COLO668 (cell line): ENCODE data around the gene HOXC5.
"Not testable (repeated sequence)": the region's sequence is repeated elsewhere in the genome, so short reads cannot be mapped to it uniquely, and the experiment has no call there.

ENCODE experiments used
- DNase-seq: peaks from one replicate; lab custom pipeline; 2025; ENCODE audit not compliant: unreplicated experiment; lab: John Stamatoyannopoulos, UW

HOXC5 gene

DNA sequence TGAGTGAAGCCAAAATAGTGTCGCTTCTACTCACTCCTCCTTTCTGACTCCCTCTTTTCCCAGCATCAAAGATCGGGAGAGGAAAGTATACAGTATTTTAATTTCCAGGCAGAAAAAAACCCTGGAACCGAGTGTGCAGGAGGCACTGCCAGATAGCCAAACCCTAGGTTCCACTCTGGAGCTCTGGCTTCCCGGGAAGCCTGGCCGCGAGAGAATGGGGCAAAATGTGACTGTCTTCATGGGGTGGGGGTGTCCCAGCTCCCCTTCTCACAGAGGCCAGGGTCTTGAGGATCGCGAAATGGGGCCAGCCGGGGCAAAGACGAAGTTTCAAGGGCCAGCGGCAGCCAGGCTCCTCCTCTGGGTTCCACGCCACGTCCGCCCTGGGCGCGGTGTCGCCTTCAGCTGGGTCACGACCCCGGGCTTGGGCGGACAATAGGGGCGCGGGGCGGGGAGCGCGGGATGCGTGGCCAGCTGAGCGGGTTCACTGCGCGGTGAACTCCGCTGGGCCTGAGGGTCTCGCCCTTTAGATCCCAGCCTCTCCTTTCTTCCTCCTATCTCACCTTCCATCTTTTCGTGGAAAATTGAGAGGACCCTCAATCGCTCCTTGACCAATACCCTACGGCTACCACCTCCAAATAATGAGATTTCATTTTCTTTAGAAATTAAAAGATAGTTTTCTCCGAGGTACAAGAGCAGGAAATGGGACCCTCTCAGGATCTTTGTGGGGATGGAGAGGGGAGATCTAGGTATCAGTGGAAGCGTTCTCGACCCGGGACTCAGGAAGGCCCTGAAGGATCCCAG is 27.5 kb downstream of the HOXC5 start:
- no peak for DNase-seq

- DNase-seq = no peak
Measured at GRCh38 chr12:54060975-54061778, 28.3 kb downstream of the HOXC5 start.

DNA sequence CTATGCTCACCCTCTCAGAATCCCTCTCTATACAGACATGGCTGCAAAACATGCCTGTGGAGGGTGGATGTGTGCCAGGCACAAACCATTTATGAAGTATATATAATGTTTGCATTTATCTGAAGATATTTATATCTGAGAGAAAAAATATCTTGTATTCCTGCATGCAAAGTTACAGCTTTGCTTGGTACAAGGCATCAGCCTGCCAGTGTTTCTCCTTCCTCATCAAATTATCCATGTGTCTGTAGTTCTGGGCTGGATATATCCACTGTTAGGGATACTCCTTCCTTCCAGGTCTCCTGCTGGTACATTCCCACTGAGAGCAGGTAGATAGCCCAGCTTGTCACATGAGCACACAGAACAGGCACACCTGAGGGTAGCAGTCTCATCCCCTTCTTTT is 32.8 kb downstream of the HOXC5 start:
- DNase-seq = no peak

- no peak for DNase-seq
Measured at GRCh38 chr12:54066408-54066807, 33.6 kb downstream of the HOXC5 start.

GRCh38 chr12:54068418-54069070 is 35.7 kb downstream of the HOXC5 start:
- no peak for DNase-seq

- no peak for DNase-seq
Measured at GRCh38 chr12:54071942-54072341, 39.1 kb downstream of the HOXC5 start.

GRCh38 chr12:54074308-54074707 is 41.5 kb downstream of the HOXC5 start:
- no peak for DNase-seq

DNA sequence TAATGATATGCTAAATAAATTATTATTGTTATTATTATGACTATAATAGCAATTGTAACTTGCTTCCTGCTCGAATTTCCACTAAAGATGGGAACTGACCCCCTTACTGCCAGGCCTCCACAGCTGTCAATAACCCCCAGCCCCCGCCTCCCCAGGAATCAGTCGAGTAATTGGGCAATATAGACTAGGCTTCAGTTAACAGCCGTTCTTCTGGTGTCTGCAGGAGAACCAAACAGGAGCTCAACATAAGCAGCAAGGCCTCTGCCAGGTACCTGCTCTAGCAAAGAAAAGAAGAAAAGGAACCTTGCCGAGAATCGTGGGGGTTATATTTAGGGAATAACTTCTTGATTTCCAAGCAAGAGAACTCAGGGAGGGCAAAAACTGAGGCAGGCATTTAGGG is 42.6 kb downstream of the HOXC5 start:
- no peak for DNase-seq

DNA sequence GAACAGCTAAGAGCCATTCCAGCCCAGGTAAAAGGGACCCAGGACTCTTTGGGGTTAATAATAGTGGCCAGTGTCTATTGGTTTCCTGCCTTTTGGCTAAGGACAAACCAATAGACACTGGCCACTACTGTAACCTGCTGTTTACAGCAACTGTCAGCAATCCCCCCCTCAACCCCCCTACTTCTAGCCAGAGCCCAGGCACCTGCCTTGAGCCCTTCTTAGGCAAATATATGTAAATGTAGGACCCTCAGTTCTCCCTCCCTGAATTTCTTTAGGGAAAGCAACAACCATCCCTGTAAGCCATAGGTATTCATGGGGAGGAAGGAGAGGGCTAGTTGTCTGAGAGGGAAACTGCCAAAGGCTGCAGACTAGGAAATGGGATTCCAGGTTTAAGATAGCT is 43.1 kb downstream of the HOXC5 start:
- no peak for DNase-seq

DNA sequence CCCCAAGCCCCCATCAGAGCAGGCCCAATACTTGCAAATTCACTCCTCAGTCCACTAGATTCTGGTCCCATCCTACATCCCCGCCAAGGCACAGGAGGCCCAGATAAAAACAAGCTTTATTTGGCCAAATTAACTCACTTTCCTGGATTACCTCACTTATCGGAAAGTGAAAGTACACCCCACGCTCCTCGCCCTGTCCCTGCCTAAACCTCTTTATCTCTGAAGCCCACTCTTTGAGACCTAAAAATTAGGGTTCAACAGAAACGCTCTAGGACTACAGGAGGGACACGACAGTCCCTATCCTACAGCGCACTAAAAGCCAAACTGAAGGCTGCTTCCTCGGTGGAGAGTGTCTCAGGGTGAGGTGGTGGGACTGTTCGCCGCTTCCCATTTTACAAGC is 45.0 kb downstream of the HOXC5 start:
- DNase-seq = not testable (repeated sequence)

DNA sequence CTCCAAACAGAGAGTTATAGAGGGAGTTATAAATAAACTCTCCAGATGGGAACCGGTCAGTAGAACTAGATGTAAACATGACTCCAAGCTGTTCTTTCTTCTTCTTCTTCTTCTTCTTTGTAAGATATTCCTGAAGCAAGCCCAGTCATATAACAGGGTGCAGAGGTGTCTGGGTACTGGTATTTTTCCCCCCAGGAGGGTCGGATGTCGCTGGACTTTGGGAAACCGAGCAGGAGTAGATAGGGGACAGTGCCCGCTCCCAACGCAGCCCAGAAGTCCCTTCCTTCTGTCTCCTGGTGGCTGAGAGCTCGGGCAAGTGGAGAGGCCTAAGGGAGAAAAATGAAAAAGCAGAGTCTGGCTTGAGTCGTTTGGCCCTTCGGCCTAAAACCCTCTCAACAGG is 46.3 kb downstream of the HOXC5 start:
- not testable (repeated sequence) for DNase-seq

DNA sequence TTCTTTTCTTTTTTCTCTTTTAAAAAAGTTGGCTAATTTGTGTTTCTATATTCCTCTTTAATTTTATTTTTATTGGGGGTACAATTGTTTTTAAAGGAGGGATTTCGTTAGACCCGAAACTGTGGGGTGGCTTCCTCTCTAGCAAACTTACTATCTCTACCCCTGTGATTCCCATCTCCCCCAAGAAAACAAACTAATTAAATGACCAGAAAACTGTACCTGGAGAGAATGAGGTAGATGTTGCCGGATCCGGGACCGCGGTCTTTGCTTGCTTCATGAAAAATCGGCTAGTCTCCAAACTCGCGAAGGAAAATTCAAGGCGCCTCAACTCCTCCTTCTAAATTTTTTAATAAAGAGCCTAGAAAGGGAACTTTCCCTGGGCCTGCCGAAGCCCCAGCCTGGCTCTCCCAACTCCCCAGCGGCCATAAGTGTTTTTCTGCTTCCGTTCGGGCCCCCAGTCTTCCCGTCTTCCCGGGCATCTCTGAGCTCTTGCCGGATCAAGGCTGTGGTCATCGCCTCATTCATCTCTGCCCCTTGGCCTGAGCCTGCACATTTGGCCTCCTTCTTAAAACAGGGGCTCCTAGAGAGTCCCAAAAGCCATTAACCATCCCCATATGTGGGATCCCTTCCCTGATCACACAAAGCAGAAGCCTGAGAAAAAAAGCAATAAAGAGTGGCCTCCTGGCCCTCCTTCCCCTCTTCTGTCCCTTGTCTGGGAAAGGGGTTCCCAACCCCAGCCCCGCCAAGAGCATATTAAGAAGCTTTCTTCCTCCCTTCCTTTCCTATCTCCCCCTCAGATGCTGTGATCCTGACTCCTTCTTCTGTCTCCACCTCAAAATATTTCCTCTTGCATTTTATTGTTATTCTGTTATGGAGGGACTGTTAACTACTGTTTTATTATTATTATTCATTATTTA is 47.4 kb downstream of the HOXC5 start:
- DNase-seq = not testable (repeated sequence)

GRCh38 chr12:54081053-54081514 is 48.2 kb downstream of the HOXC5 start:
- DNase-seq = not testable (repeated sequence)

DNA sequence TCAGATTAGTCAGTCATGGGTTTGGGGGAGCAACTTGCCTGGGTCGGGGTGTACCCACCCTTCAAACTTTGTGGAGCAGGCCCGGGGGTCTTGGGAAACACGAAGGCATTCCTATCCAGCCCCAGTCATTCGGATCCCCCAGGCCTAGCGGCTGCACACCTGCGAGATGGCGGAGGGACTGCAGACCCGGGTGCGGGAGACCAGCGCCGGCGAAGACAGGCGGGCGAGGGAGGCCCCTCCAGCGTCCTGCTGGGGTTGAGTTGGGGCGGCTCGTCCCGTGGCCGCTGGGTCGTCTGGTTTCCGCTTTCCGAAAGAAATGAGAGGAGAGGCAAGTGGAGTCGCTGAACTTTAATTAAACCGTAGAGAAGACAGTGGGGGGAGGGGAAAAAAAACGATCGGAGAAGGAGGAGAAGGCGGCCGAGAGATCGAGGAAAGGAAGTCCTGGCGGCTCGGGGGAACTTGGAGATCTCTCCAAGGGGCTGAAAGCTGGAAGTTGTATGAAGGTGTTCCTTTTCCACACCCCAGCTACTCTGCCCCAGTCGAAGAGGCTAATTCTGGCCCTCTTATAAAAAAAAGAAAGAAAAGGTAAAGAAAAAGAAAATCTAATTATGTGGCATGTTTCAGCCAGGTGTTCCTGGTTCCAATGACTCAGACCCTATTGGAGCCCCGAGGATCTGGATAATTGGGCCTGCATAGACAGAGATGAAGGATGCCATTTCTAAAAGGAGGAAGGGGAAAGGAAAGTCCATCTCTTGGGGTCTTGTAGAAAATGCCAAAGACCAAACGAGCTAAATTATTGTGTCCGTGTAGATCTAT is 48.9 kb downstream of the HOXC5 start:
- not testable (repeated sequence) for DNase-seq

GRCh38 chr12:54082397-54082892 is 49.6 kb downstream of the HOXC5 start:
- DNase-seq = no peak
